Heart left ventricle (tissue), 13 donors: ENCODE results near the gene RHBDF1.

Experiments
- POLR2A ChIP-seq, 2 donors: fragments of 450-650 bp; IDR thresholded peaks; one replicate each; pipeline ENCODE4 v1.6.1; 2017; ENCODE audit warnings: antibody characterized with exemption in 2 of 2, mild to moderate bottlenecking in 2 of 2, moderate library complexity in 2 of 2
- TF ChIP-seq, protein P1 (sequence below), 12 donors: fragments of 200-600 bp; sonication (generic) in 4 of 12; IDR thresholded peaks; one replicate each; pipeline versions ENCODE4 v1.5.0 to v1.8.0; 2018 to 2022; ENCODE audit warnings: antibody characterized with exemption in 12 of 12, mild to moderate bottlenecking in 5 of 12
- donor health status: ischemic (EF 13 %, LVEDD 7.1; RV severe dilation, severe dysfunction).
- donor health status: DM: no; HTN: yes; CAD: no.
- donor health status: DM: no; HTN: no; CAD: no.
- donor health status: ischemic (EF 25% LVEDD 6.9; RV normal size, moderate dysfunction).
- donor health status: ischemic (EF 25% LVEDD 5.7; RV mildly dilated, moderate dysfunction).
- donor health status: ischemic (EF 35%, LVEDD 5.7; RV mildly dilated, moderate dysfunction).
- donor health status: nonischemic (EF 11% LVEDD 7.7; RV severe dilation, severe dysfunction).
- donor health status: DM: yes; HTN: yes; CAD: no.
- donor health status: PGD.
- donor health status: ischemic (EF 29% LVEDD 5.4; RV normal size, mild dysfunction).
- donor health status: nonischemic (EF 23%, LVEDD 6.1; RV moderate dilation, normal function).

DNA sequence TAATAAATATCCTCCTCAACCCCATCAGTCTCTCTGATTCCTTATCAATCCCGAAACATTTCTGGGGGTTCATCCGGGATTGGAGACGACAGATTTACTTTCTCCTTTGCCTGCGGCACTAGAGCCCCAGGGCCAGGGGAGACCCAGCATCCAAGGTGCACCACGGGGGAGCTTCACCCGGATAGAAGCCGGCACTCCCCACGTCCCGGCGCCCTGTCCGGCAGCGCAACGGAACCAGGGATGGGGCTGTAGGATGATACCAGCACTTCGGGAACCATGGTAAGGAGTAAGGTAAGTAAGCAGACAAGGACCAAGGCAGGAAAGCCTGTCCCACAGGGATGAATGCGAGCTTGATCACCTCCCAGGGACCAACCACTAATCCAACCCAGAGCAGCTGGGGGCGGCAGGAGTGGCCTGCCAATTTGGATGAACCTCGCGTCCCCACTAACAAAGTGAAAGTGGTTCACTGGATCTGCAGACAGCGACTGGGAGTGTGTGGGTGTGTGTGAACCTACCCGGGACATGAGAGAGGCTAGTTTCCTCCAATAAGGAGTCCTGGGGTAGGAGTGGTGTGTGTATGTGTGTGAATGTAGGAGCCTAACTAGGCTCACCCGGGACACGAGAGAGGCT, 30.9 kb downstream of the RHBDF1 start:
- TF ChIP-seq, protein P1, sequence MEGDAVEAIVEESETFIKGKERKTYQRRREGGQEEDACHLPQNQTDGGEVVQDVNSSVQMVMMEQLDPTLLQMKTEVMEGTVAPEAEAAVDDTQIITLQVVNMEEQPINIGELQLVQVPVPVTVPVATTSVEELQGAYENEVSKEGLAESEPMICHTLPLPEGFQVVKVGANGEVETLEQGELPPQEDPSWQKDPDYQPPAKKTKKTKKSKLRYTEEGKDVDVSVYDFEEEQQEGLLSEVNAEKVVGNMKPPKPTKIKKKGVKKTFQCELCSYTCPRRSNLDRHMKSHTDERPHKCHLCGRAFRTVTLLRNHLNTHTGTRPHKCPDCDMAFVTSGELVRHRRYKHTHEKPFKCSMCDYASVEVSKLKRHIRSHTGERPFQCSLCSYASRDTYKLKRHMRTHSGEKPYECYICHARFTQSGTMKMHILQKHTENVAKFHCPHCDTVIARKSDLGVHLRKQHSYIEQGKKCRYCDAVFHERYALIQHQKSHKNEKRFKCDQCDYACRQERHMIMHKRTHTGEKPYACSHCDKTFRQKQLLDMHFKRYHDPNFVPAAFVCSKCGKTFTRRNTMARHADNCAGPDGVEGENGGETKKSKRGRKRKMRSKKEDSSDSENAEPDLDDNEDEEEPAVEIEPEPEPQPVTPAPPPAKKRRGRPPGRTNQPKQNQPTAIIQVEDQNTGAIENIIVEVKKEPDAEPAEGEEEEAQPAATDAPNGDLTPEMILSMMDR (IDR thresholded peaks at IDR 0.05), result no peak
- TF ChIP-seq POLR2A (IDR thresholded peaks at IDR 0.05), result no peak
